Measurements from ENCODE around the gene VAV1.

VAV1 gene

DNA sequence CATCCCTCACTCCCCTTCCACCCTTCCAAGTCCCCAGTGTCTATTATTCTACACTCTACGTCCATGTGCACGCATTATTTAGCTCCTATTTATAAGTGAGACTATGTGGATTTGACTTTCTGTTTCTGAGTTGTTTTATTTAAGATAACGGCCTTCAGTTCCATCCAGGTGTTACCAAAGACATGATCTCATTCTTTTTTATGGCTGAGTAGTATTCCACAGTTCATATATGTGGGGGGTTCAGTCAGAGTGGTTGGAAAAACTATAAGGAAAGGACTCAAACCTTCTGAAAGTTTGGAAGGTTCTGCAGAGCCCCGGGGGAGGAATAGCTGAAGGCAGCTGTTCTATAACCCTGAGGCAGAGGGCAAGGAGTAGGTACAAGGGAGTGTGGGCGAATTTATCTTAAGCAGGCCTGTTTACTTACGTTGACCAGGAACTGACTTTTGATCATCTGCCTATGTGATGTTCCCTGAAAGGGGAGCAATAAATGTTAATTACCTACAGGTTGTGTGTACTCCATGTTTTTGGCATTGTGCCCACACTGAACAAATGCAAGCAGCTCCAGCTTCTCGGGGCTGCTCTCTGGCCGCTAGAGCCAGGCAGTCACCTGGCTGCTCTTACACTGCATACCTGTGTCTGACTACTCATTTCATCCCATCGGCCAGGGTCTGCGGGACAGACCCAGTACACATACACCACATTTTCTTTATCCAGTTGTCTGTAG lies 101.4 kb downstream of the VAV1 start:
- H3K4me1 ChIP-seq (ENCODE audit: control insufficient read depth, insufficient read depth, low read depth, low read length) = no peaks in the 10 kb centered on the region
- no peak overlapping the region for H2BK5ac ChIP-seq (ENCODE audit: low read depth, low read length, poor library complexity, severe bottlenecking)
- no peak overlapping the region for H2AFZ ChIP-seq (ENCODE audit: low read depth, low read length)
- H2BK12ac ChIP-seq (ENCODE audit: low read length in 2 of 2) = no peak overlapping the region
- H3K36me3 ChIP-seq (ENCODE audit: control insufficient read depth in 1 of 2, insufficient read depth in 2 of 2, low read depth in 1 of 2, low read length in 2 of 2) = no peaks in the 10 kb centered on the region
- no peak overlapping the region for H3K4ac ChIP-seq (ENCODE audit: low read depth in 1 of 2, low read length in 2 of 2)
- H4K91ac ChIP-seq (ENCODE audit: low read length) = no peak overlapping the region
- no peak overlapping the region for H3K14ac ChIP-seq (ENCODE audit: low read length in 2 of 2)
- no peak overlapping the region for H3K18ac ChIP-seq (ENCODE audit: low read depth in 1 of 2, low read length in 2 of 2)
- no peak overlapping the region for H3K4me2 ChIP-seq (ENCODE audit: low read length, poor library complexity, severe bottlenecking)
- no peak overlapping the region for H3K27ac ChIP-seq (ENCODE audit: low read length, poor library complexity, severe bottlenecking)
- H3K79me1 ChIP-seq (replicated peaks; ENCODE audit: low read length, poor library complexity, severe bottlenecking) = no peaks in the 10 kb centered on the region
- peaks cover 0 to 9% of the 10 kb centered on the region in 2 experiments for H3K27me3 ChIP-seq (ENCODE audit: control insufficient read depth in 1 of 2, insufficient read depth in 1 of 2, low read length in 2 of 2)
- no peak overlapping the region for H2BK120ac ChIP-seq (ENCODE audit: low read depth, low read length)
- 74% methylated on average over 6 of the region's 10 CpGs for WGBS
- no peak for DNase-seq
- no peak overlapping the region for H4K8ac ChIP-seq (ENCODE audit: low read length)
- H2AK5ac ChIP-seq (ENCODE audit: low read length, severe bottlenecking) = no peak overlapping the region
- H3K23ac ChIP-seq (ENCODE audit: low read length in 2 of 2) = no peak overlapping the region
- H2BK15ac ChIP-seq (ENCODE audit: low read depth, poor library complexity, severe bottlenecking) = no peak overlapping the region
- no peak overlapping the region for H3K4me3 ChIP-seq (ENCODE audit: insufficient read depth in 1 of 2, low read depth in 1 of 2, low read length in 2 of 2)
- H3K9ac ChIP-seq (ENCODE audit: low read length) = no peak overlapping the region
- no peaks in the 10 kb centered on the region for H3K9me3 ChIP-seq (ENCODE audit: control insufficient read depth, low read length)

DNA sequence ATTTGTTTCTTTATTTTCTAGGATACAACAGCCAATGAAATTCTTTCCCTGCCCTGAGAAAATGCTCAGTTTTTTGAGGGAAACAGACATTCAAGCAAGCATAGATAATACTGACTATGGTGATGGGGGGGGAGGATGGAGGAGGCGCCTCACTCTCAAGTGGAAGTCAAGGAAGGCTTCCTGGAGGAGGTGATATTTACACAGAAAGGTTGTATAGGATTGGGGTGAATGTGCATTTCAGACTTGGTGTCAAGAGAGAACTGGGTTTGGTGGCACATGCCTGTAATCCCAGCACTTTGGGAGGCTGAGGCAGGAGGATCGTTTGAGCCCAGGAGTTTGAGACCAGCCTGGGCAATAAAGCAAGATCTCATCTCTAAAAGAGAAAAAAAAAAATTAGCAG lies 102.7 kb downstream of the VAV1 start:
- Histone ChIP-seq H2AK5ac (ENCODE audit: low read length, severe bottlenecking) (no peak overlapping the region), H2BK12ac (ENCODE audit: low read length in 2 of 2) (no peak overlapping the region), H4K8ac (ENCODE audit: low read length) (no peak overlapping the region), H2BK15ac (ENCODE audit: low read depth, poor library complexity, severe bottlenecking) (no peak overlapping the region), H2BK120ac (ENCODE audit: low read depth, low read length) (no peak overlapping the region), H3K4me3 (ENCODE audit: insufficient read depth in 1 of 2, low read depth in 1 of 2, low read length in 2 of 2) (no peak overlapping the region), H3K18ac (ENCODE audit: low read depth in 1 of 2, low read length in 2 of 2) (no peak overlapping the region), H3K4me1 (ENCODE audit: control insufficient read depth, insufficient read depth, low read depth, low read length) (no peaks in the 10 kb centered on the region), H2BK5ac (ENCODE audit: low read depth, low read length, poor library complexity, severe bottlenecking) (no peak overlapping the region), H3K4ac (ENCODE audit: low read depth in 1 of 2, low read length in 2 of 2) (no peak overlapping the region), H3K27ac (ENCODE audit: low read length, poor library complexity, severe bottlenecking) (no peak overlapping the region), H3K14ac (ENCODE audit: low read length in 2 of 2) (no peak overlapping the region), H3K9me3 (ENCODE audit: control insufficient read depth, low read length) (peaks cover 5% of the 10 kb centered on the region), H3K4me2 (ENCODE audit: low read length, poor library complexity, severe bottlenecking) (no peak overlapping the region), H4K91ac (ENCODE audit: low read length) (no peak overlapping the region), H2AFZ (ENCODE audit: low read depth, low read length) (no peak overlapping the region), H3K79me1 (replicated peaks; ENCODE audit: low read length, poor library complexity, severe bottlenecking) (no peaks in the 10 kb centered on the region), H3K23ac (ENCODE audit: low read length in 2 of 2) (no peak overlapping the region), H3K36me3 (ENCODE audit: control insufficient read depth in 1 of 2, insufficient read depth in 2 of 2, low read depth in 1 of 2, low read length in 2 of 2) (no peaks in the 10 kb centered on the region), H3K27me3 (ENCODE audit: control insufficient read depth in 1 of 2, insufficient read depth in 1 of 2, low read length in 2 of 2) (peaks cover 0 to 18% of the 10 kb centered on the region in 2 experiments), H3K9ac (ENCODE audit: low read length) (no peak overlapping the region)
- 81% methylated on average over 2 of the region's 2 CpGs for WGBS
- no peak for DNase-seq

- H3K4me1 ChIP-seq (ENCODE audit: control insufficient read depth, insufficient read depth, low read depth, low read length) = no peaks in the 10 kb centered on the region
- no peak overlapping the region for H2BK15ac ChIP-seq (ENCODE audit: low read depth, poor library complexity, severe bottlenecking)
- H3K27me3 ChIP-seq (ENCODE audit: control insufficient read depth in 1 of 2, insufficient read depth in 1 of 2, low read length in 2 of 2) = peaks cover 0 to 20% of the 10 kb centered on the region in 2 experiments
- no peak overlapping the region for H2AFZ ChIP-seq (ENCODE audit: low read depth, low read length)
- H4K91ac ChIP-seq (ENCODE audit: low read length) = no peak overlapping the region
- no peak overlapping the region for H3K23ac ChIP-seq (ENCODE audit: low read length in 2 of 2)
- DNase-seq = no peak
- H2BK5ac ChIP-seq (ENCODE audit: low read depth, low read length, poor library complexity, severe bottlenecking) = no peak overlapping the region
- WGBS = 39% methylated on average over 3 of the region's 7 CpGs
- no peak overlapping the region for H3K4ac ChIP-seq (ENCODE audit: low read depth in 1 of 2, low read length in 2 of 2)
- no peak overlapping the region for H3K14ac ChIP-seq (ENCODE audit: low read length in 2 of 2)
- no peak overlapping the region for H2BK12ac ChIP-seq (ENCODE audit: low read length in 2 of 2)
- H2AK5ac ChIP-seq (ENCODE audit: low read length, severe bottlenecking) = no peak overlapping the region
- H2BK120ac ChIP-seq (ENCODE audit: low read depth, low read length) = no peak overlapping the region
- peaks cover 5% of the 10 kb centered on the region for H3K9me3 ChIP-seq (ENCODE audit: control insufficient read depth, low read length)
- no peak overlapping the region for H3K4me2 ChIP-seq (ENCODE audit: low read length, poor library complexity, severe bottlenecking)
- H3K4me3 ChIP-seq (ENCODE audit: insufficient read depth in 1 of 2, low read depth in 1 of 2, low read length in 2 of 2) = no peak overlapping the region
- no peaks in the 10 kb centered on the region for H3K36me3 ChIP-seq (ENCODE audit: control insufficient read depth in 1 of 2, insufficient read depth in 2 of 2, low read depth in 1 of 2, low read length in 2 of 2)
- no peak overlapping the region for H3K9ac ChIP-seq (ENCODE audit: low read length)
- no peak overlapping the region for H3K27ac ChIP-seq (ENCODE audit: low read length, poor library complexity, severe bottlenecking)
- H4K8ac ChIP-seq (ENCODE audit: low read length) = no peak overlapping the region
- no peak overlapping the region for H3K18ac ChIP-seq (ENCODE audit: low read depth in 1 of 2, low read length in 2 of 2)
- H3K79me1 ChIP-seq (replicated peaks; ENCODE audit: low read length, poor library complexity, severe bottlenecking) = no peaks in the 10 kb centered on the region
These were observed 104.2 kb downstream of the VAV1 start for GRCh38 chr19:6876748-6877147.

- Histone ChIP-seq H2BK15ac (ENCODE audit: low read depth, poor library complexity, severe bottlenecking) (no peak overlapping the region), H2BK120ac (ENCODE audit: low read depth, low read length) (no peak overlapping the region), H3K4me3 (ENCODE audit: insufficient read depth in 1 of 2, low read depth in 1 of 2, low read length in 2 of 2) (no peak overlapping the region), H2AFZ (ENCODE audit: low read depth, low read length) (no peak overlapping the region), H2BK12ac (ENCODE audit: low read length in 2 of 2) (no peak overlapping the region), H3K79me1 (replicated peaks; ENCODE audit: low read length, poor library complexity, severe bottlenecking) (no peaks in the 10 kb centered on the region), H3K9me3 (ENCODE audit: control insufficient read depth, low read length) (peaks cover 5% of the 10 kb centered on the region), H3K4ac (ENCODE audit: low read depth in 1 of 2, low read length in 2 of 2) (no peak overlapping the region), H3K14ac (ENCODE audit: low read length in 2 of 2) (no peak overlapping the region), H3K27me3 (ENCODE audit: control insufficient read depth in 1 of 2, insufficient read depth in 1 of 2, low read length in 2 of 2) (peaks cover 0 to 20% of the 10 kb centered on the region in 2 experiments), H2BK5ac (ENCODE audit: low read depth, low read length, poor library complexity, severe bottlenecking) (no peak overlapping the region), H3K18ac (ENCODE audit: low read depth in 1 of 2, low read length in 2 of 2) (no peak overlapping the region), H3K23ac (ENCODE audit: low read length in 2 of 2) (no peak overlapping the region), H3K27ac (ENCODE audit: low read length, poor library complexity, severe bottlenecking) (no peak overlapping the region), H4K8ac (ENCODE audit: low read length) (no peak overlapping the region), H3K4me1 (ENCODE audit: control insufficient read depth, insufficient read depth, low read depth, low read length) (no peaks in the 10 kb centered on the region), H3K36me3 (ENCODE audit: control insufficient read depth in 1 of 2, insufficient read depth in 2 of 2, low read depth in 1 of 2, low read length in 2 of 2) (no peaks in the 10 kb centered on the region), H3K9ac (ENCODE audit: low read length) (no peak overlapping the region), H4K91ac (ENCODE audit: low read length) (no peak overlapping the region), H3K4me2 (ENCODE audit: low read length, poor library complexity, severe bottlenecking) (no peak overlapping the region), H2AK5ac (ENCODE audit: low read length, severe bottlenecking) (no peak overlapping the region)
- no peak for DNase-seq
- WGBS = 65% methylated on average over 4 of the region's 4 CpGs
These were observed 105.3 kb downstream of the VAV1 start for GRCh38 chr19:6877766-6878165.
